Calu3 (cell line): Measurements from ENCODE around the gene ARAF. TPM values are rescaled to one million over a fixed set of nuclear protein-coding genes. Genes with fewer than 3 reads are reported as not detected.

Experiments
- BruUV-seq: library from RNA; stranded (reverse); fragments of 400-500 nt; replicated peaks from 2 replicates; lab custom pipeline; 2021; lab: Mats Ljungman, UMichigan
- CTCF ChIA-PET: fragments of 300-600 bp; sonication (Branson Sonifier 250); formaldehyde crosslinking; loops from one replicate; lab custom pipeline; 2022; ENCODE audit warnings: antibody characterized with exemption; lab: Charles Lee
- DNase-seq: peaks from one replicate; pipeline ENCODE4 v3.0.0; 2022
- H3K27ac Mint-ChIP-seq: one replicate; pipeline ENCODE4 v1.8.0; 2022; ENCODE audit warnings: mixed read lengths; ENCODE audit not compliant: unreplicated experiment
- H3K27me3 Mint-ChIP-seq: one replicate; pipeline ENCODE4 v1.8.0; 2022; ENCODE audit warnings: mixed read lengths; ENCODE audit not compliant: unreplicated experiment
- H3K36me3 Mint-ChIP-seq: one replicate; pipeline ENCODE4 v1.8.0; 2022; ENCODE audit warnings: mild to moderate bottlenecking, moderate library complexity, mixed read lengths; ENCODE audit not compliant: insufficient read depth, unreplicated experiment
- H3K4me1 Mint-ChIP-seq: one replicate; pipeline ENCODE4 v1.8.0; 2022; ENCODE audit warnings: mild to moderate bottlenecking, low read depth, mixed read lengths; ENCODE audit not compliant: unreplicated experiment
- H3K4me3 Mint-ChIP-seq: one replicate; pipeline ENCODE4 v1.8.0; 2022; ENCODE audit warnings: mild to moderate bottlenecking, low read depth, moderate library complexity, mixed read lengths; ENCODE audit not compliant: unreplicated experiment
- H3K9me3 Mint-ChIP-seq: one replicate; pipeline ENCODE4 v1.8.0; 2022; ENCODE audit warnings: low read depth, mixed read lengths; ENCODE audit not compliant: unreplicated experiment
- intact Hi-C: fragments of 100-400 bp; cut with micrococcal nuclease; formaldehyde crosslinking; loops from one replicate; pipeline ENCODE4 v1.10.0; 2022; ENCODE audit not compliant: unreplicated experiment
- total RNA-seq: library from RNA; stranded (reverse); gene quantifications from 2 replicates; pipeline ENCODE4 v1.2.3, GENCODE V29; 2022
- TF ChIP-seq, protein P1 (sequence below): fragments of 200-600 bp; IDR thresholded peaks from one replicate; pipeline ENCODE4 v1.8.0; 2022; ENCODE audit warnings: antibody characterized with exemption; ENCODE audit not compliant: unreplicated experiment

The ARAF gene
- total RNA-seq, 1 experiment from 2014 or later: 79.2 TPM

DNA sequence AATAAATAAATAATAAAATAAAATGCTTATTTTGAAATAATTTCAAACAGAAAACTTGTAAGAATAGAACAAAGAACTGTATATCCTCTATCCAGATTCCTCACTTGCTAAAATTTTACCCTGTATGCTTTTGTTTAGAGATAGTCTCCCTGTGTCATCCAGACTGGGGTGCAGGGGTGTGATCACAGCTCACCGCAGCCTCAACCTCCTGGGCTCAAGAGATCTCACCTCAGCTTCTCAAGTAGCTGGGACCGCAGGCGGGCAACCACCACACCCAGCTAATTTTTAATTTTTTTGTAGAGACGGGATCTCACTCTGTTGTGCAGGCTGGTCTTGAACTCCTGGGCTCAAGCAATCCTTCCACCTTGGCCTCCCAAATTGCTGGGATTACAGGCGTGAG, 17.5 kb upstream of the ARAF start:
- CTCF ChIA-PET: no interaction called here
- Mint-ChIP-seq H3K27ac (no peak overlapping the region), H3K9me3 (no peaks in the 10 kb centered on the region), H3K27me3 (no peaks in the 10 kb centered on the region), H3K4me3 (no peak overlapping the region), H3K4me1 (no peaks in the 10 kb centered on the region), H3K36me3 (no peaks in the 10 kb centered on the region)
- no peak for DNase-seq
- intact Hi-C loops: no loop called here
- TF ChIP-seq, protein P1, sequence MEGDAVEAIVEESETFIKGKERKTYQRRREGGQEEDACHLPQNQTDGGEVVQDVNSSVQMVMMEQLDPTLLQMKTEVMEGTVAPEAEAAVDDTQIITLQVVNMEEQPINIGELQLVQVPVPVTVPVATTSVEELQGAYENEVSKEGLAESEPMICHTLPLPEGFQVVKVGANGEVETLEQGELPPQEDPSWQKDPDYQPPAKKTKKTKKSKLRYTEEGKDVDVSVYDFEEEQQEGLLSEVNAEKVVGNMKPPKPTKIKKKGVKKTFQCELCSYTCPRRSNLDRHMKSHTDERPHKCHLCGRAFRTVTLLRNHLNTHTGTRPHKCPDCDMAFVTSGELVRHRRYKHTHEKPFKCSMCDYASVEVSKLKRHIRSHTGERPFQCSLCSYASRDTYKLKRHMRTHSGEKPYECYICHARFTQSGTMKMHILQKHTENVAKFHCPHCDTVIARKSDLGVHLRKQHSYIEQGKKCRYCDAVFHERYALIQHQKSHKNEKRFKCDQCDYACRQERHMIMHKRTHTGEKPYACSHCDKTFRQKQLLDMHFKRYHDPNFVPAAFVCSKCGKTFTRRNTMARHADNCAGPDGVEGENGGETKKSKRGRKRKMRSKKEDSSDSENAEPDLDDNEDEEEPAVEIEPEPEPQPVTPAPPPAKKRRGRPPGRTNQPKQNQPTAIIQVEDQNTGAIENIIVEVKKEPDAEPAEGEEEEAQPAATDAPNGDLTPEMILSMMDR: no peak
- no TSS peak for BruUV-seq

DNA sequence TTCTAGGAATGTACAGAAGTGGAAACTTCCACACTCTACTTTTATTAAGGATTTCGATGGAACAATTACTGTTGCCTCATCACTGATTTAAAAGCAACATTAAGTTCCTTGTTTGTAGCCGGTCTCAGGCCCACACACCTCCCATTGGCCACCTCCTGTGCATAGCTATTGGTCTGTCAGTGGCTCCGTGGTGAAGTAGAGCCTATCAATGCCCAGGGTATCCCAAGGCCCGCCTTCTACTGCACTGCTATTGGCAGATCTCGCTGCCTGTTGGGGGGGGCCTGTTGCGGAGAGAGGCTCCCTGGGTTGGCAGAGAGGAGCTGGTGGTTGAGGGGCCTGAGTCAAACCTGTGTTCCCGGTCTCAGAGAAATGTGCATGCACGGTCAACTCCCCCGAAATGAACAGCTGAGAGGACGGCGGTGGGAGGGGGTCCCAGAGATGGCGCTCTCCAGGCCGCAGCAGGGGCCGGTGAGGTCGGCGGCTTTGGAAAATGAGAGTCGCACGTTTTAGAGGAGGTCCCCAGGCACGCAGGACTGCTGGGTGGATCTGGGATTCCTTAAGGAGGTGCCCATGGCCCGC, 4.9 kb upstream of the ARAF start:
- Mint-ChIP-seq H3K36me3 (peaks cover 23% of the 10 kb centered on the region), H3K27me3 (no peaks in the 10 kb centered on the region), H3K9me3 (no peaks in the 10 kb centered on the region), H3K4me1 (peaks cover 34% of the 10 kb centered on the region), H3K4me3 (peak overlapping the region; percentile 89), H3K27ac (peak overlapping the region; percentile 99)
- BruUV-seq: no TSS peak
- CTCF ChIA-PET: no interaction called here
- intact Hi-C loops: no loop called here
- TF ChIP-seq, protein P1: no peak
- DNase-seq: peak; percentile 91

DNA sequence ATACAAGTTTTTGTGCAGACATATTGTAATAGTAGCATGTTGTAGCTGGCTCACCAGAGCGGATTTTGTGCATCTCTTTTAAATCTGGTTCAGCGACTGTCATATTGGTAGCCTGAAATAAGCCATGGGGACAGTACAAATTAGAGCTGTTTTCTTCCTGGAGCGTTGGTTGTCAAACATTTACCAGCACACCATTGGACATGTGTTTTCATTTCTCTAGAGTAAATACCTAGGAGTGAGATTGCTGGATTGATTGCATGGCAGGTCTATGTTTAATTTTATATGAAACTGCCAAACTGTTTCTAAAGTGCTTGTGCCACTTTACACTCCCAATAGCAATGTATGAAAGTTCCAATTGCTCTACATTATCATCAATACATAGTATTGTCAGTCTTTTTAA, 2.6 kb upstream of the ARAF start:
- intact Hi-C loops: no loop called here
- peaks cover 39% of the 10 kb centered on the region for H3K36me3 Mint-ChIP-seq
- peaks cover 30% of the 10 kb centered on the region for H3K4me1 Mint-ChIP-seq
- no TSS peak for BruUV-seq
- no peaks in the 10 kb centered on the region for H3K9me3 Mint-ChIP-seq
- CTCF ChIA-PET: interaction anchor here (0.7 kb wide), 1 partner anchor 261 kb away, joined by 7 read pairs; no protein-coding TSS in a partner anchor
- DNase-seq: no peak
- H3K4me3 Mint-ChIP-seq: no peak overlapping the region
- no peak overlapping the region for H3K27ac Mint-ChIP-seq
- H3K27me3 Mint-ChIP-seq: no peaks in the 10 kb centered on the region
- TF ChIP-seq, protein P1: no peak

DNA sequence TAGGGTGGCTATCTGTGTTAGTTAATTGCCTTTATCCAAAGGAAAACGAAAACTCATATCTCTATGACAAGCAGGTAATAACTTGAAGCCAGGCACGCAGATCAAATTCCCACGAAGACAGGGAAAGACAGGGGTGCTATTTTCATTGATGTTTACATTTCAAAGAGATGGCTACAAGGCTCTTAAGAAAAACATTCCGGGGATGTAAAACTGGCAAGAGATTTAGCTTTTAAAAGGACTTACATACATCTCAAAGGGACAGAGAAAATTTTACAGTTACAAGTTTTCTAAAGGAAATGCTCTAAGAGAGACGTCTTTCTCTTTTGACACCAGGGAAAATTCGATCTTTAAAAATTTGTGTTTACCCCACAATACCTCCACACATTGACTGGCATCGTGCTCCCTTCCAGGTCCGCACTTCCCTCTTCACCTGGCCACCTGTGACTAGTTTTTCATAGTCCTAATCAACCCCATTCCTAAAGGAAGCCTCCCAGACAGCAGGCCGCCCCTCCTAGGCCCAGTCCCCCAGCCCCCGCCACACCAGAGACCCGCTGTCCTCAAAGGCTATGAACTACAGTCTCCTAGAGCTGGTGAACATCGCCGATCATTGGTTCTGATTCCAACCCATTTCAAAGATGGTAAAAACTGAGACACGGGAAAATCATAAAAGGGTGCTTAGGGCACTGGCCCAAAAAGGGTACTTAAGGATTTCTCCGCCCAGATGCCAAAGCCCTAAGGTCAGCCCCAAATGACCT, 649 bp upstream of the ARAF start:
- intact Hi-C loops: loop anchor here (10.0 kb wide), 2 partner anchors 64 to 94 kb away; partner anchors contain the start of genes CFP, ELK1 and UXT
- DNase-seq: no peak
- Mint-ChIP-seq H3K27me3 (no peaks in the 10 kb centered on the region), H3K27ac (peak overlapping the region; percentile 99), H3K36me3 (peaks cover 39% of the 10 kb centered on the region), H3K4me3 (peak overlapping the region; percentile 95), H3K9me3 (no peaks in the 10 kb centered on the region), H3K4me1 (peaks cover 26% of the 10 kb centered on the region)
- TSS peak; percentile 73 for BruUV-seq
- TF ChIP-seq, protein P1: no peak
- CTCF ChIA-PET: no interaction called here
